H9 (cell line): ENCODE measurements around the gene GHRHR. TPM values are rescaled to one million over a fixed set of nuclear protein-coding genes. Genes with fewer than 3 reads are reported as not detected.

Source experiments
- DNase-seq: peaks from one replicate; pipeline ENCODE4 v3.0.0-alpha.2; 2017
- H2AFZ ChIP-seq: one replicate; pipeline ENCODE4 v1.6.1; 2013; ENCODE audit warnings: mild to moderate bottlenecking, low read length, control low read depth, moderate library complexity
- H2AK5ac ChIP-seq: 2 replicates; pipeline ENCODE4 v1.6.1; 2013; ENCODE audit warnings: low read length, control low read depth, mixed read lengths; ENCODE audit not compliant: insufficient read length
- H2BK120ac ChIP-seq: one replicate; pipeline ENCODE4 v1.6.1; 2013; ENCODE audit warnings: low read depth, mild to moderate bottlenecking, low read length, control low read depth, inconsistent platforms; ENCODE audit not compliant: poor library complexity, severe bottlenecking
- H2BK12ac ChIP-seq: 2 replicates; pipeline ENCODE4 v1.6.1; 2013; ENCODE audit warnings: low read length, control low read depth, mixed read lengths, low read depth; ENCODE audit not compliant: insufficient read length
- H2BK15ac ChIP-seq: 2 replicates; pipeline ENCODE4 v1.6.1; 2013; ENCODE audit warnings: low read depth, low read length, control low read depth
- H2BK20ac ChIP-seq: one replicate; pipeline ENCODE4 v1.6.1; 2013; ENCODE audit warnings: low read depth, mild to moderate bottlenecking, low read length, control low read depth, inconsistent platforms; ENCODE audit not compliant: poor library complexity, severe bottlenecking
- H2BK5ac ChIP-seq: 2 replicates; pipeline ENCODE4 v1.6.1; 2013; ENCODE audit warnings: low read length, control low read depth, mixed read lengths; ENCODE audit not compliant: insufficient read length
- H3K14ac ChIP-seq: 2 replicates; pipeline ENCODE4 v1.6.1; 2013; ENCODE audit warnings: low read length, control low read depth; ENCODE audit not compliant: insufficient read depth
- H3K18ac ChIP-seq: 2 replicates; pipeline ENCODE4 v1.6.1; 2013; ENCODE audit warnings: low read depth, mild to moderate bottlenecking, mixed read lengths, low read length, control low read depth; ENCODE audit not compliant: insufficient read length
- H3K23ac ChIP-seq: 2 replicates; pipeline ENCODE4 v1.6.1; 2013; ENCODE audit warnings: low read length, control low read depth, mixed read lengths, low read depth; ENCODE audit not compliant: insufficient read length
- H3K23me2 ChIP-seq: 2 replicates; pipeline ENCODE4 v1.6.1; 2013; ENCODE audit warnings: low read depth, mild to moderate bottlenecking, mixed read lengths, low read length, control low read depth; ENCODE audit not compliant: insufficient read length, poor library complexity, severe bottlenecking
- H3K27ac ChIP-seq: 2 replicates; pipeline ENCODE4 v1.5.1; 2013; ENCODE audit warnings: low read length, control low read depth, mixed read lengths, low read depth; ENCODE audit not compliant: insufficient read length
- H3K27me3 ChIP-seq: 2 replicates; pipeline ENCODE4 v1.6.1; 2013; ENCODE audit warnings: low read length, control low read depth, inconsistent platforms; ENCODE audit not compliant: insufficient read depth
- H3K4ac ChIP-seq: 2 replicates; pipeline ENCODE4 v1.6.1; 2013; ENCODE audit warnings: low read depth, mild to moderate bottlenecking, control low read depth, inconsistent platforms, low read length, moderate library complexity
- H3K4me1 ChIP-seq: 2 replicates; pipeline ENCODE4 v1.6.1; 2013; ENCODE audit warnings: low read length, control low read depth, inconsistent platforms; ENCODE audit not compliant: insufficient read depth
- H3K4me2 ChIP-seq: 2 replicates; pipeline ENCODE4 v1.6.1; 2013; ENCODE audit warnings: low read length, control low read depth, mixed read lengths; ENCODE audit not compliant: insufficient read length, insufficient read depth
- H3K56ac ChIP-seq: 2 replicates; pipeline ENCODE4 v1.6.1; 2013; ENCODE audit warnings: low read depth, mild to moderate bottlenecking, mixed read lengths, low read length, control low read depth; ENCODE audit not compliant: insufficient read length
- H3K79me1 ChIP-seq: 2 replicates; pipeline ENCODE4 v1.6.1; 2013; ENCODE audit warnings: low read depth, mild to moderate bottlenecking, moderate library complexity, low read length, control low read depth, inconsistent platforms; ENCODE audit not compliant: insufficient read depth, poor library complexity, severe bottlenecking
- H3K79me2 ChIP-seq: 2 replicates; pipeline ENCODE4 v1.6.1; 2013; ENCODE audit warnings: low read length, control low read depth, inconsistent platforms; ENCODE audit not compliant: insufficient read depth
- H3K9ac ChIP-seq: 2 replicates; pipeline ENCODE4 v1.6.1; 2013; ENCODE audit warnings: low read length, control low read depth, mixed read lengths; ENCODE audit not compliant: insufficient read length; ENCODE audit errors: extremely low read depth
- H3K9me3 ChIP-seq: one replicate; pipeline ENCODE4 v1.6.1; 2013; ENCODE audit warnings: low read depth, low read length, inconsistent platforms; ENCODE audit not compliant: control insufficient read depth
- H3T11ph ChIP-seq: one replicate; pipeline ENCODE4 v1.6.1; 2013; ENCODE audit warnings: mild to moderate bottlenecking, low read length, control low read depth, inconsistent platforms
- H4K20me1 ChIP-seq: one replicate; pipeline ENCODE4 v1.6.1; 2013; ENCODE audit not compliant: control insufficient read depth, insufficient read length, insufficient read depth
- H4K5ac ChIP-seq: 2 replicates; pipeline ENCODE4 v1.6.1; 2013; ENCODE audit warnings: low read depth, mild to moderate bottlenecking, mixed read lengths, low read length, control low read depth; ENCODE audit not compliant: insufficient read length
- H4K8ac ChIP-seq: replicated peaks from 2 replicates; pipeline ENCODE4 v1.6.1; 2013; ENCODE audit warnings: low read length, control low read depth, mixed read lengths, low read depth; ENCODE audit not compliant: insufficient read length
- H4K91ac ChIP-seq: 2 replicates; pipeline ENCODE4 v1.6.1; 2013; ENCODE audit warnings: low read depth, mild to moderate bottlenecking, moderate library complexity, mixed read lengths, low read length, control low read depth; ENCODE audit not compliant: insufficient read length
- H3K27ac Mint-ChIP-seq, 3 experiments: 2 replicates in 2 of 3; 3 replicates in 1 of 3; pipeline ENCODE4 v1.8.0; 2020 to 2021; ENCODE audit warnings: mixed read lengths in 3 of 3, mild to moderate bottlenecking in 1 of 3, moderate library complexity in 1 of 3
- H3K27me3 Mint-ChIP-seq: 2 replicates; pipeline ENCODE4 v1.8.0; 2021; ENCODE audit warnings: low read depth, mild to moderate bottlenecking, moderate library complexity, mixed read lengths
- H3K36me3 Mint-ChIP-seq, 3 experiments: 2 replicates in 2 of 3; 3 replicates in 1 of 3; pipeline ENCODE4 v1.8.0; 2020 to 2021; ENCODE audit warnings: low read depth in 3 of 3, mixed read lengths in 3 of 3; ENCODE audit not compliant: insufficient read depth in 1 of 3
- H3K4me1 Mint-ChIP-seq, 2 experiments: 2 replicates each; pipeline ENCODE4 v1.8.0; 2020; ENCODE audit warnings: mixed read lengths in 2 of 2
- H3K4me3 Mint-ChIP-seq, 2 experiments: 2 replicates in 1 of 2; 3 replicates in 1 of 2; pipeline ENCODE4 v1.8.0; 2020 to 2021; ENCODE audit warnings: mild to moderate bottlenecking in 2 of 2, mixed read lengths in 2 of 2, moderate library complexity in 1 of 2
- H3K9me3 Mint-ChIP-seq, 2 experiments: 2 replicates in 1 of 2; 3 replicates in 1 of 2; pipeline ENCODE4 v1.8.0; 2020; ENCODE audit warnings: mild to moderate bottlenecking in 2 of 2, mixed read lengths in 2 of 2, moderate library complexity in 1 of 2
- WGBS: extraction: QIAGEN DNeasy Blood & Tissue Kit; methylation state at CpG from one replicate; pipeline ENCODE4 v1.1.7; 2013; ENCODE audit warnings: missing lambda C conversion rate, low lambda C conversion rate, mixed read lengths; ENCODE audit not compliant: insufficient read length; ENCODE audit errors: extremely low coverage; 5-methylcytosine and 5-hydroxymethylcytosine counted together
- total RNA-seq: library from RNA; stranded (reverse); gene quantifications from 2 replicates; pipeline ENCODE4 v1.2.1, GENCODE V29; 2021
- TF ChIP-seq, protein P1 (sequence below): fragments of 200-600 bp; sonication (generic); conservative IDR thresholded peaks from 3 replicates; pipeline ENCODE4 v1.8.0; 2021; ENCODE audit warnings: antibody characterized with exemption, mild to moderate bottlenecking

GHRHR gene
- total RNA-seq, 1 experiment from 2014 or later, result 7.4 TPM

DNA sequence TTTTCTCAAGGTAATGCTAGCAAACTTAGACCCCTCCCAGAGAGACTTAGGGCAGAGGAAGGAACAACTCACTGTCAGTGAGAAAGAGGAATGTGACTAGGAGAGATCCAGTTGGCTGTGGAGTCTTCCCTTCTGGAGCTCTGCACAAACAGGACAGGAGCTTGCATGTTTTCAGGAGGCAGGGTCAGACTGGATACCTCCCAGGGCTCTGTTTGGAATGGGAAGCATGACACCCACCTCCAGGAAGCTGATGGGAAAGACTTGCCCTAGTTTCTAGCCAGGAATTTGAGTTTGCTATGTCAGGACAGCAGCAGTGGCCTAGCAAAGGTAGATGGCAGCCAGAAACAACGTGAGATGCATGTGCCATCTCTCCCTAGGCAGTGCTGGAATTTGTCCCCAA lies 40.6 kb downstream of the GHRHR start:
- Histone ChIP-seq H3K14ac (no peak overlapping the region), H3K27ac (no peak overlapping the region), H3K79me2 (no peaks in the 10 kb centered on the region), H3K4ac (no peak overlapping the region), H3K18ac (no peak overlapping the region), H3K79me1 (no peaks in the 10 kb centered on the region), H2BK12ac (no peak overlapping the region), H3K27me3 (0 out of 2 replicates have a peak, but pooled peaks cover 2% of the 10 kb centered on the region), H2BK120ac (no peak overlapping the region), H3K4me2 (no peak overlapping the region), H4K5ac (no peak overlapping the region), H2AFZ (no peak overlapping the region), H2BK5ac (no peak overlapping the region), H4K8ac (no peak overlapping the region), H4K20me1 (no peaks in the 10 kb centered on the region), H2BK20ac (no peak overlapping the region), H3T11ph (no peak overlapping the region), H3K23me2 (no peaks in the 10 kb centered on the region), H3K23ac (no peak overlapping the region), H3K9ac (no peak overlapping the region), H3K4me1 (0 out of 2 replicates have a peak, but pooled peaks cover 2% of the 10 kb centered on the region), H4K91ac (no peak overlapping the region), H3K9me3 (no peaks in the 10 kb centered on the region), H3K56ac (no peak overlapping the region), H2BK15ac (no peak overlapping the region), H2AK5ac (no peak overlapping the region)
- no CpG with 5 or more reads among the region's 1 CpG for WGBS
- H3K27ac Mint-ChIP-seq, result no peak overlapping the region
- peaks cover 2% of the 10 kb centered on the region; the same call in 1 of the 2 replicates for H3K27me3 Mint-ChIP-seq
- no peak overlapping the region for H3K4me3 Mint-ChIP-seq
- DNase-seq, result no peak
- peaks cover 0 to 4% of the 10 kb centered on the region in 2 experiments; a peak in 1 of 5 replicates for H3K9me3 Mint-ChIP-seq
- H3K36me3 Mint-ChIP-seq, result peaks cover 0 to 7% (median 0%) of the 10 kb centered on the region in 3 experiments; a peak in 4 of 7 replicates
- H3K4me1 Mint-ChIP-seq, result peaks cover 19 to 27% of the 10 kb centered on the region in 2 experiments
- TF ChIP-seq, protein P1, sequence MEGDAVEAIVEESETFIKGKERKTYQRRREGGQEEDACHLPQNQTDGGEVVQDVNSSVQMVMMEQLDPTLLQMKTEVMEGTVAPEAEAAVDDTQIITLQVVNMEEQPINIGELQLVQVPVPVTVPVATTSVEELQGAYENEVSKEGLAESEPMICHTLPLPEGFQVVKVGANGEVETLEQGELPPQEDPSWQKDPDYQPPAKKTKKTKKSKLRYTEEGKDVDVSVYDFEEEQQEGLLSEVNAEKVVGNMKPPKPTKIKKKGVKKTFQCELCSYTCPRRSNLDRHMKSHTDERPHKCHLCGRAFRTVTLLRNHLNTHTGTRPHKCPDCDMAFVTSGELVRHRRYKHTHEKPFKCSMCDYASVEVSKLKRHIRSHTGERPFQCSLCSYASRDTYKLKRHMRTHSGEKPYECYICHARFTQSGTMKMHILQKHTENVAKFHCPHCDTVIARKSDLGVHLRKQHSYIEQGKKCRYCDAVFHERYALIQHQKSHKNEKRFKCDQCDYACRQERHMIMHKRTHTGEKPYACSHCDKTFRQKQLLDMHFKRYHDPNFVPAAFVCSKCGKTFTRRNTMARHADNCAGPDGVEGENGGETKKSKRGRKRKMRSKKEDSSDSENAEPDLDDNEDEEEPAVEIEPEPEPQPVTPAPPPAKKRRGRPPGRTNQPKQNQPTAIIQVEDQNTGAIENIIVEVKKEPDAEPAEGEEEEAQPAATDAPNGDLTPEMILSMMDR, result no peak
